ENCODE measurements around the gene PBX1.

- no peak for TF ChIP-seq EZH2phosphoT487 (IDR thresholded peaks at IDR 0.05; ENCODE audit: low read length)
- TF ChIP-seq CTCF (IDR thresholded peaks at IDR 0.05; ENCODE audit: low read length): no peak
- TF ChIP-seq EZH2 (optimal IDR thresholded peaks at IDR 0.05; ENCODE audit: low read depth, low read length): no peak
Observed at GRCh38 chr1:164865385-164865784, 306.4 kb downstream of the PBX1 start.
